Measurements from ENCODE around the gene SCART1. TPM values are rescaled to one million over a fixed set of nuclear protein-coding genes. Genes with fewer than 3 reads are reported as not detected.

The SCART1 gene
- 1.1 and 1.6 TPM in 2 replicates for total RNA-seq

GRCh38 chr10:133453516-133454203, at the start of gene SCART1:
Gene SCART1 (plus strand): TSS chr10:133453945. CDS start chr10:133453998, 53 bp downstream.

DNA sequence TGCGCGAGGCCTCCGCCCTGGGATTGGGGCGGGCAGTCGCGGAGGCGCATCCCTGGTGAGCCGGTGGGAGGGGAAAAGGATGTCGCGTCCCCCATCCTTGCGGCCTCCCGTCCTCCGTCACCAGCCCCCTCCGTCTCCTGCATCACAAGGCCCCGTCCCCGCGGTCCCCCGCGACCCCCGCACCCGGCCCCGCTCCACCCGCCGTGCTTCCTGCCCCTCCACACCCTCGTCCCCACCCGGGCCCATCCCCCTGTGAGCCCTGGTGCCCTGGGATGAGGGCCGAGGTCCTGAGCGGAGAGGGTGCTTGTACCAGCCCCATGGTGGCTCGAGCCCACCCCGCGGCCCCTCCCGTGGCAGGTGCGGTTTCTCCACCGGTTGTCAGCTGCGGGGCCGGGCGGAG, 29.1 kb upstream of the SCART1 start, which contains the start of gene SPRN:
Gene SPRN (minus strand): TSS at position 25 of the 400 bp plus-strand sequence. CDS start 944 bp downstream, outside the sequence.

Other genes starting within 250 kb of the SCART1 start
- not detected in 2 replicates for gene UTF1, start 223.7 kb upstream of the SCART1 start, total RNA-seq
- not detected in 2 replicates for gene VENTX, start 216.1 kb upstream of the SCART1 start, total RNA-seq
- gene ADAM8, start 177.1 kb upstream of the SCART1 start, total RNA-seq = 0.73 and 1.4 TPM in 2 replicates
- 63.2 and 82.1 TPM in 2 replicates for gene TUBGCP2, start 145.1 kb upstream of the SCART1 start, total RNA-seq
- gene ZNF511, start 145.0 kb upstream of the SCART1 start, total RNA-seq = 31.2 and 33.4 TPM in 2 replicates
- not detected in 2 replicates for gene CALY, start 117.0 kb upstream of the SCART1 start, total RNA-seq
- gene PRAP1, start 106.6 kb upstream of the SCART1 start, total RNA-seq = not detected in 2 replicates
- gene FUOM, start 95.9 kb upstream of the SCART1 start, total RNA-seq = 13.6 and 16.6 TPM in 2 replicates
- gene ECHS1, start 80.6 kb upstream of the SCART1 start, total RNA-seq = 58.5 and 61.7 TPM in 2 replicates
- gene PAOX, start 74.7 kb upstream of the SCART1 start, total RNA-seq = 4.1 and 4.8 TPM in 2 replicates
- gene MTG1, start 59.8 kb upstream of the SCART1 start, total RNA-seq = 26.8 and 30.9 TPM in 2 replicates
- gene SPRN, start 29.3 kb upstream of the SCART1 start, total RNA-seq = 0.37 and 0.39 TPM in 2 replicates
- under 0.01 and 0.39 TPM in 2 replicates for gene CYP2E1, start 73.4 kb downstream of the SCART1 start, total RNA-seq
- 0.73 and 0.78 TPM in 2 replicates for gene SYCE1, start 111.6 kb downstream of the SCART1 start, total RNA-seq
- not detected in 2 replicates for gene FRG2B, start 172.8 kb downstream of the SCART1 start, total RNA-seq

Data from subcutaneous preadipocyte (primary cell).